Measurements from ENCODE around the gene LCP1. TPM values are rescaled to one million over a fixed set of nuclear protein-coding genes. Genes with fewer than 3 reads are reported as not detected.

The LCP1 gene, protein sequence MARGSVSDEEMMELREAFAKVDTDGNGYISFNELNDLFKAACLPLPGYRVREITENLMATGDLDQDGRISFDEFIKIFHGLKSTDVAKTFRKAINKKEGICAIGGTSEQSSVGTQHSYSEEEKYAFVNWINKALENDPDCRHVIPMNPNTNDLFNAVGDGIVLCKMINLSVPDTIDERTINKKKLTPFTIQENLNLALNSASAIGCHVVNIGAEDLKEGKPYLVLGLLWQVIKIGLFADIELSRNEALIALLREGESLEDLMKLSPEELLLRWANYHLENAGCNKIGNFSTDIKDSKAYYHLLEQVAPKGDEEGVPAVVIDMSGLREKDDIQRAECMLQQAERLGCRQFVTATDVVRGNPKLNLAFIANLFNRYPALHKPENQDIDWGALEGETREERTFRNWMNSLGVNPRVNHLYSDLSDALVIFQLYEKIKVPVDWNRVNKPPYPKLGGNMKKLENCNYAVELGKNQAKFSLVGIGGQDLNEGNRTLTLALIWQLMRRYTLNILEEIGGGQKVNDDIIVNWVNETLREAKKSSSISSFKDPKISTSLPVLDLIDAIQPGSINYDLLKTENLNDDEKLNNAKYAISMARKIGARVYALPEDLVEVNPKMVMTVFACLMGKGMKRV
- total RNA-seq (2022; extraction: Qiagen RNA extraction) = 0.09 to 0.16 TPM (median 0.14 TPM) in 5 replicates

DNA sequence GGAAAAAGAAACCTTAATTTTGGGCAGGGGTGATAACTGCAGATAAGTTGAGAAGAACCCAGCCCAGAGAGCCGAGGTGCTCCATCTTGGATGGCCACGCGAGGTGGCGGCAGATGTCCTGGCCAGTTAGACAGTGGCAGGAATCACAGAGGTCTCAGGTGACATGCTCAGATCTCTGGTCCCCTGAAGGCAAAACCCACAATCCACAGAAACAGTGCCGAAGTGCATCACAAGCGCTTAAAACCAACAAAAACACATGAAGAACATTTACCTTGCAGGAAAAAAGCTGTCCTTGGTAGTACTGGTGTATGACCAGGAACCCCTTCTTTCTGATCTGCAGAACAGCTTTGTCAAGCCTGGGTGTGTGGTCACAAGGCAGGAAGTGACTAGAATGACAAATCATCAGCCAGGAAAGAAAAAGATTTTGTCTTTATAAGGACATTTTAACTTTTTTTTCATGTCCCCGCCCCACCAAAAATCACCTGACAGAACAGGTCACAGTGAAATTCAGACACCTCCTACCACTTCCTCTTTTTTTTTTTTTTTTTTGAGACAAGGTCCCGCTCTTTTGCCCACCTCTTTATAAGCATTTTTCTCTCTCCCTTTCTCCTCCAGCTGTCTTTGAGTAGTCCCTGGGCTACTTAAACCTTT lies at the start of gene LCP1:
TSS of gene LCP1 (minus strand) at position 338 of the 651 bp plus-strand sequence. CDS start 22,515 bp downstream, outside the sequence.

DNA sequence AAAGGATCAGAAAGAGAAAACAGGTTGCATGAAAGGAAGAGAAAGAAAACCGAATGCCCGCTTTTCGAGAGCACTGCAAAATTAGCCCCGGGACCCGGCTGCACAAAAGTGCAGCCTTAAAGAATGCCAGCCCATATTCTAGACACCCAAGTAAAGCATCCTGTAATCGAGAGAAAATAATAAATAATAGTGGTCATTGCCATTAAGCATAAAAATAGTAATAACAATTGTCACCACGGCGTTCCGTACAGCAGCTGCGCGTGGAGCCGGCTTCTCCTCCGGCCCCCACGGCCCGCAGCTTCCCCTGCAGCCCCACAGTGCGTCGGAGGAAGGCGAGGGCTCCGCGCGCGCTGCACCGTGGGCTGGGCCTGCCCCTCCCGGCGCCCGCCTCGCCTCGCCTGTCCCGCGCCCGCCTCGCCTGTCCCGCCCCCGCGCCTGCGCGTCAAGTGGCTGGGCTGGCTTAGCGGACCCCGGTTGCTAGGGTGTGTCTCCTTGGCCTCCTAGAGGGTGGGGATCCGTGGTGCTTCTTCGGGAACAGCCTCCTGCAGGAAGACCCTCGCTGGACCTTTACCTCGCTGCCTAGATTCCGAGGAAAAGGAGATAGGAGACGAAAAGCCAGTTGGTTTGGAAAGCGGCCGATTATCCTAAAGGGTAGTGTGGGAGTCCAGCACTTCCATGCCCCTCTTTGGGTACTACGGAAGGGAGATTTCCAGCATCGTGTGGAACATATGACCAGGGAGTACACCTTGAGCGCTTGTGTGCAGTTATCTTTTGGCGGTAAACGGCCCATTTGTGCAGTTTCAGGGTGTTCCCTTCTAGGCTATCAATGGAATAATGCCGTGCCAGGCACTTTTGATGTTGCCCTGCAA lies 29.7 kb upstream of the LCP1 start, which contains the start of gene LRRC63:
TSS of gene LRRC63 (plus strand) at position 446 of the 869 bp plus-strand sequence. CDS start 1,107 bp downstream, outside the sequence.

DNA sequence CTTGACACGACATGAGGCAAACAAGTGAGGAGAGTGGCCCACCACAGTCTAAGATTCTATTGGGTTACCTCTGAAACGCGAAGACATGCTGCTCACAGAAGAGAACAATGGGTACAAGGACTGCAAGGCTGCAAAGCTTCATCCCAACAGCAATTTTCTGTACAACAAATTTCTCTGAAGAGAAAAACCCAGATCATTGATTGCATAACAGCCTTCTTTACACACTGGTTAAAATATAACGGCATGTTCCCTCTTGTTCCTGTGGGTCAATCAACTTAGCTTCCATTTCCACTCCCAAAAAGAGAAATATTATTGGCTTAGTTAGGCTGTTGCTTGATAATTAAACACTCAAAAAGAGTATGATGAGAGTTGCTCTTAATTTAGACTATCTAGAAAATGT lies 77.1 kb downstream of the LCP1 start, which contains the start of gene CPB2:
TSS of gene CPB2 (minus strand) at position 166 of the 400 bp plus-strand sequence. CDS start at position 142, 24 bp downstream.

Other genes starting within 250 kb of the LCP1 start
- 9.8 to 18.4 TPM (median 14.9 TPM) in 5 replicates for gene ZC3H13, start 129.4 kb downstream of the LCP1 start, total RNA-seq (2022; extraction: Qiagen RNA extraction)
- not detected in 5 replicates for gene CPB2, start 77.1 kb downstream of the LCP1 start, total RNA-seq (2022; extraction: Qiagen RNA extraction)
- 0.05 to 0.13 TPM in 2 of 5 replicates, not detected in the others for gene LRRC63, start 29.8 kb upstream of the LCP1 start, total RNA-seq (2022; extraction: Qiagen RNA extraction)
- gene RUBCNL, start 205.1 kb upstream of the LCP1 start, total RNA-seq (2022; extraction: Qiagen RNA extraction) = 0.06 to 0.37 TPM (median 0.06 TPM) in 5 replicates